Hepatocyte (in vitro differentiated cells): ENCODE data around the gene DYNC1I1.

ENCODE experiments used
- CTCF ChIP-seq: fragments of 200-600 bp; sonication (generic); IDR thresholded peaks from 2 replicates; pipeline ENCODE4 v1.5.1; 2016; ENCODE audit warnings: antibody characterized with exemption, mild to moderate bottlenecking; ENCODE audit not compliant: poor library complexity
- EZH2 ChIP-seq: fragments of 200-600 bp; sonication (generic); IDR thresholded peaks from 2 replicates; pipeline ENCODE4 v1.6.1; 2016; ENCODE audit warnings: antibody characterized with exemption, mild to moderate bottlenecking, borderline replicate concordance

DNA sequence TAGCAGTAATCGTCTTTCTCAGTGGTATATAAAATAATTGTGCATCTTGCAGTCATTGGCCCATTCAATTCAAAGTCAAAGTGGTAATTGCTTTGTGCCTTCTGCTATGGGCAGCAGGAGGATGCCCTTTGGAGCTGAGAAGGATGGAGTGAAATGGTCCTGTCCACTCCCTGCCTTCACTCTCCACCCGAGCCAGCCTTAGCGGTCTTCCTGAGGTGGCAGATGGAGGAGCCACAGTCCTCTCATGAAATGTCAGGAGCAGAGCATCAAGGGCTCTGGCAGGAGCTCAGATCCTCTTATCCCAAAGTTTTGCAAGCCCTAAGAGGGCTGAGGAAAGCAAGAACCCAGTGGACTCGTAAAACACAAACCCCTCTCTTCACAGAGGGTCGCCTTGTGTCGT is 199.4 kb downstream of the DYNC1I1 start:
- no peak for TF ChIP-seq CTCF
- TF ChIP-seq EZH2 = no peak
